Measurements from ENCODE around the gene GAMT. TPM values are rescaled to one million over a fixed set of nuclear protein-coding genes. Genes with fewer than 3 reads are reported as not detected.
A peak's percentile ranks its signal among the peaks of the same experiment; 100 is the strongest.

GAMT gene
- total RNA-seq, 1 donor = 6.7 TPM

GRCh38 chr19:1401889-1402217, 511 bp upstream of the GAMT start:
- H3K9me3 ChIP-seq (ENCODE audit: low read depth, low read length) = no peaks in the 10 kb centered on the region
- no peak overlapping the region for H3K4me3 ChIP-seq (ENCODE audit: low read length)
- peaks cover 30% of the 10 kb centered on the region for H3K4me1 ChIP-seq (ENCODE audit: insufficient read depth, low read length)

GRCh38 chr19:1400281-1401137, 833 bp downstream of the GAMT start:
- peak overlapping the region; percentile 30 for H3K4me3 ChIP-seq (ENCODE audit: low read length)
- H3K27me3 ChIP-seq (ENCODE audit: insufficient read depth, low read length) = peaks cover 9% of the 10 kb centered on the region
- no peaks in the 10 kb centered on the region for H3K9me3 ChIP-seq (ENCODE audit: low read depth, low read length)
- H3K4me1 ChIP-seq (ENCODE audit: insufficient read depth, low read length) = peaks cover 22% of the 10 kb centered on the region

More at GRCh38 chr19:1401889-1402217, 511 bp upstream of the GAMT start:
- peaks cover 9% of the 10 kb centered on the region for H3K27me3 ChIP-seq (ENCODE audit: insufficient read depth, low read length)

- Histone ChIP-seq H3K4me1 (ENCODE audit: insufficient read depth, low read length) (peaks cover 22% of the 10 kb centered on the region), H3K27me3 (ENCODE audit: insufficient read depth, low read length) (peaks cover 9% of the 10 kb centered on the region), H3K4me3 (ENCODE audit: low read length) (no peak overlapping the region), H3K9me3 (ENCODE audit: low read depth, low read length) (no peaks in the 10 kb centered on the region)
Observed at GRCh38 chr19:1399745-1400144, 1.6 kb downstream of the GAMT start.

- Histone ChIP-seq H3K4me1 (ENCODE audit: insufficient read depth, low read length) (peaks cover 22% of the 10 kb centered on the region), H3K9me3 (ENCODE audit: low read depth, low read length) (no peaks in the 10 kb centered on the region), H3K4me3 (ENCODE audit: low read length) (no peak overlapping the region), H3K27me3 (ENCODE audit: insufficient read depth, low read length) (peaks cover 9% of the 10 kb centered on the region)
Observed at GRCh38 chr19:1399079-1399478, 2.3 kb downstream of the GAMT start.

GRCh38 chr19:1397838-1398237, 3.5 kb downstream of the GAMT start:
- H3K9me3 ChIP-seq (ENCODE audit: low read depth, low read length) = no peaks in the 10 kb centered on the region
- no peak overlapping the region for H3K4me3 ChIP-seq (ENCODE audit: low read length)
- H3K27me3 ChIP-seq (ENCODE audit: insufficient read depth, low read length) = peaks cover 9% of the 10 kb centered on the region
- H3K4me1 ChIP-seq (ENCODE audit: insufficient read depth, low read length) = peaks cover 21% of the 10 kb centered on the region

- peaks cover 13% of the 10 kb centered on the region for H3K4me1 ChIP-seq (ENCODE audit: insufficient read depth, low read length)
- H3K27me3 ChIP-seq (ENCODE audit: insufficient read depth, low read length) = peaks cover 2% of the 10 kb centered on the region
- no peak overlapping the region for H3K4me3 ChIP-seq (ENCODE audit: low read length)
- H3K9me3 ChIP-seq (ENCODE audit: low read depth, low read length) = no peaks in the 10 kb centered on the region
Observed at GRCh38 chr19:1396768-1397679, 4.3 kb downstream of the GAMT start.

GRCh38 chr19:1396019-1396767, 5.1 kb downstream of the GAMT start:
- no peaks in the 10 kb centered on the region for H3K9me3 ChIP-seq (ENCODE audit: low read depth, low read length)
- H3K27me3 ChIP-seq (ENCODE audit: insufficient read depth, low read length) = no peaks in the 10 kb centered on the region
- no peak overlapping the region for H3K4me3 ChIP-seq (ENCODE audit: low read length)
- H3K4me1 ChIP-seq (ENCODE audit: insufficient read depth, low read length) = peaks cover 7% of the 10 kb centered on the region

GRCh38 chr19:1395194-1396018, 5.9 kb downstream of the GAMT start:
- Histone ChIP-seq H3K4me1 (ENCODE audit: insufficient read depth, low read length) (no peaks in the 10 kb centered on the region), H3K27me3 (ENCODE audit: insufficient read depth, low read length) (no peaks in the 10 kb centered on the region), H3K9me3 (ENCODE audit: low read depth, low read length) (no peaks in the 10 kb centered on the region), H3K4me3 (ENCODE audit: low read length) (no peak overlapping the region)

- no peak overlapping the region for H3K4me3 ChIP-seq (ENCODE audit: low read length)
- no peaks in the 10 kb centered on the region for H3K9me3 ChIP-seq (ENCODE audit: low read depth, low read length)
- no peaks in the 10 kb centered on the region for H3K4me1 ChIP-seq (ENCODE audit: insufficient read depth, low read length)
- H3K27me3 ChIP-seq (ENCODE audit: insufficient read depth, low read length) = no peaks in the 10 kb centered on the region
Observed at GRCh38 chr19:1394252-1395193, 6.8 kb downstream of the GAMT start.

- H3K9me3 ChIP-seq (ENCODE audit: low read depth, low read length) = no peaks in the 10 kb centered on the region
- no peak overlapping the region for H3K4me3 ChIP-seq (ENCODE audit: low read length)
- no peaks in the 10 kb centered on the region for H3K27me3 ChIP-seq (ENCODE audit: insufficient read depth, low read length)
- H3K4me1 ChIP-seq (ENCODE audit: insufficient read depth, low read length) = no peaks in the 10 kb centered on the region
Observed at GRCh38 chr19:1393841-1394240, 7.5 kb downstream of the GAMT start.

GRCh38 chr19:1392939-1393530, 8.3 kb downstream of the GAMT start:
- Histone ChIP-seq H3K4me3 (ENCODE audit: low read length) (no peak overlapping the region), H3K27me3 (ENCODE audit: insufficient read depth, low read length) (no peaks in the 10 kb centered on the region), H3K4me1 (ENCODE audit: insufficient read depth, low read length) (no peaks in the 10 kb centered on the region), H3K9me3 (ENCODE audit: low read depth, low read length) (no peaks in the 10 kb centered on the region)

- no peaks in the 10 kb centered on the region for H3K9me3 ChIP-seq (ENCODE audit: low read depth, low read length)
- H3K4me1 ChIP-seq (ENCODE audit: insufficient read depth, low read length) = no peaks in the 10 kb centered on the region
- H3K27me3 ChIP-seq (ENCODE audit: insufficient read depth, low read length) = no peaks in the 10 kb centered on the region
- no peak overlapping the region for H3K4me3 ChIP-seq (ENCODE audit: low read length)
Observed at GRCh38 chr19:1392407-1392806, 8.9 kb downstream of the GAMT start.

- no peaks in the 10 kb centered on the region for H3K27me3 ChIP-seq (ENCODE audit: insufficient read depth, low read length)
- H3K4me1 ChIP-seq (ENCODE audit: insufficient read depth, low read length) = no peaks in the 10 kb centered on the region
- no peak overlapping the region for H3K4me3 ChIP-seq (ENCODE audit: low read length)
- H3K9me3 ChIP-seq (ENCODE audit: low read depth, low read length) = no peaks in the 10 kb centered on the region
Observed at GRCh38 chr19:1390890-1391423, 10.4 kb downstream of the GAMT start.

All from mononuclear cell (primary cell).